NOMO-1 treated with DMSO at 0.1 percent for 48 hours (cell line): Measurements from ENCODE around the gene XPOT.

Source experiments
- DNase-seq: peaks from one replicate; lab custom pipeline; 2025; ENCODE audit not compliant: unreplicated experiment; lab: John Stamatoyannopoulos, UW

The XPOT gene

DNA sequence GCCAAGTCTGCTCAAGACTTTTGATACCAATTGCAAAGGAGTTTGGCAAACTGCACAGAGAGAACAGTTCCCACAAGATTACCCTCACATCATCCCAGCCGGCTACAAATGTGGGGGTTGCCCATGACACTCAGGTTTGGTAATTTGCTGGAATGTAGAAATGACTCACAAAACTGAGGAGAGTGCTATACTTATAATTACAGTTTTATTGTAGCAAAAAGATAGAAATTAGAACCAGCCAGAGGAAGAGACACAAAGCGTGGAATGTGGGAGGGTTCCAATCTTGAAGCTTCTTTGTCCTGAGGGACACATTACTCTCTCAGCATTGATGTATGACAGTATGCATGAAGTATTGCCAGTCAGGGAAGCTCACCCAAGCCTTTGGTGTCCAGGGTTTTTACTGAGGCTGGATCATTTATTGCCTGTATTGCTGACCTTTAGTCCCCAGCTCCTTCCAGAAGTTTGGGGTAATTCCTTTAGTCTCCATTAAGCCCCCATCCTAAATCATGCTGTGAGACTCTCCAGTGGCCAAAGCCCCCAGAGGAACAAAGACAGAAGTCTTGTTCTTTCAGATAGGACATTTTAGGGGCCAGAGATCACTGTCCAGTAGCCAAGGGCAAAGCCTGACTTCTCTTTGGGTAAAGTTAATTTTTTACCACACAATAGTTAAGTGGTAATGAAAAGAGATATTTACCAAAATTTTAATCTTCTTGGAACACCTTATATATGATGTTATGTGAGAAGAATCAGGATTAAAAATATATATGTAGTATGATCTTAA is 57.6 kb downstream of the XPOT start:
- no peak for DNase-seq

DNA sequence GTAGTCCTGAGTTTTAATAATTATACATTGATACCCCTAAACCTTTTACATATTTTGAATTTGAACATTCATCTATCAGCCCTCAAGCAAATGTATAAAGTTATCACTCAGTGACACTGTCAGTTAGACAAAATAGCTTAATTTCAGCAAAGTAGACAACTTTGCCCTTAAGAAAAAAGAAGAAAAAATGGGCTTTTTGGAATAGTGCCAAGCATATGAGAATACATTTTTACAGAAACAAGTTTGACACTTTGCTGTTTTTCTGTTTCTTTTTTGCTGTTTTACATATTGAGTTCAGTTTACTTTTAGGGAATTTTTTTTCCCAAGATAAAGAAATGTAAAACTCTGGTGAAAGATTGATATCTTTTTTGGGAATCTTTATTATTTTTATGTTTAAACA is 62.0 kb downstream of the XPOT start:
- no peak for DNase-seq

DNA sequence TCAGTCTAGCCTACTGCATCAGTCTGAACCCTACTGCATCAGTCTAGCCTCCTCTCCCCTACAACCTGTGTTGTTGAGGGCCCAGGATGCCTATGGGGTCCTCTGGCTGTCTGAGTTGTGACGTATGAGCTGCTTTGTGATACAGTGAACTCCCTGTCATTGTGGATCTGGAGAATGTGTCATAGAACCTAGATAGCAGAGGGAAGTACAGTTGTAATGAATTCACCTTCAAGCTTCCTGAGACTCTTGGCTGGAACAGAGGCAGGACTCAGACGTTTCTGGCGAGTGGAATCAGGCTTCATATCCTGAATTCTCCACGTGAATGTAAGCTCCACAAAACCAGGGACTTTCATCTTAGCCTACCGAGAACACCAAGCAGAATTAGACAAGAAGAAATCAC is 64.8 kb downstream of the XPOT start:
- DNase-seq = no peak

DNA sequence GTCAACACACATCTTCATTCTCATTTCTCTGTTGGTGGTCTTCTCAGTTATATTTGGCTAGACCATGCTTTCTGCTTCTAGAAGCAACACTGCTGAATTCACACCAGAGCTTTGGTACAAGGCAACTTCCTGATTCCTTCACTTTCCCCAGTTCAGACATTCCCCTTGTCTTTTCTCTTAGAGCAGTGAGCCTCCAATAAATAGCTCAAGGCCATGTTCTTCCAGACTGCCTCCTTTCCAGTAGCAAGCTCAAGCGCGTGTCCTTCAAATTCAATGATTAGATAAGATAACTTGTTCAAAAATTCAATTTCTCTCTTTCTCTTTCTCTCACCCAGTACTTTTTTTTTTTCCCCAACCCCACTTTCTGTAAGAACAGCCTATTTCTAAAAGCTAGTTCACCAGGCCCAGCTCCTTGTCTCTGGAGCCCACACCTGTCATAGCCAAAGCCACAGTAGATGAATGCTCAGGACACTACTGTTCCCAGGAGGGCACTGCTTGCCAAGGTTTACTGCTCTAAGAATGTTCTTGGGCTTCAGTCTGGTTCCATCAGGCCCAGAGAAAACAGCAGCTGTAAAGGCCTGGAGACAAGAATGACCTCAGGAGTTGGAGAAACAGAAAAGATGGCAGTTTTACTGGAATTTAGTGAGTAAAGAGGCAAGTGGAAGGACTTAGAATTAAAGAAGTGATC is 65.4 kb downstream of the XPOT start:
- DNase-seq = no peak

DNA sequence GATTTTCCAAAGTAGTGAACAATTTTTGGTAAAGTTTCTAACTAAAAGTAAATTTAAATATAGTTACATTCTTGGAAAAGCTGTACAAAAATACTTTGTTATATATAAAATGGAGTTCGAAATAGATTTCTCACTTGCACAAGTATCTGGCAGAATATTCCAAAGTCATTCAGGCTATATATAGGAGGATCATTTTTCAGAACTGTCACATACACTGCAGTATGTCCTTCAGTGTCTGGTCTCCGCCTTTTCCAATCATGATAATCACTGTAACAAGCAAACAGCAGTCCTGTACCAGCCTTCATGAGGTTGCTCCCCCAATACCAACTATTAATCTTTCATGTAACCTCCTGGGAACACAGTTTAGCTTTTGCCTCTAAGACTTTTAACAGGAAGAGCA is 66.3 kb downstream of the XPOT start:
- no peak for DNase-seq

DNA sequence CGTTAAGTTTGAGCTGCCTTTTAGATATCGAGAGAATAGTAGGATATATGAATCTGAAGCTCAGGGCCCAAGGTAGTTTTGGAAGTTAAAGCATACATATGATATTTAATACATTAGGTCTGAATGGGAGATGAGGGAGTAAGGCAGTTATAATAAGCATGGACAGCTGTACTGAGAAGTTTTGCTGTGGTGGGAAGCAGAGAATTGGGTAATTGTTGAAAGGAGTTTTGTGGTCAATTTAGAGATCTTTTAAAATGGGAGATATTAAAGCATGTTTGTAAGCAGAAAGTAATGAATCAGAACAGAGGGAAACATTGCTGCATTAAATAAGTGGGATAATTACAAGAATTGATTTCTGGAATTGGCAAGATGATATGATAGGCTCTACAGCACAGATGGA is 69.0 kb downstream of the XPOT start:
- DNase-seq = no peak

DNA sequence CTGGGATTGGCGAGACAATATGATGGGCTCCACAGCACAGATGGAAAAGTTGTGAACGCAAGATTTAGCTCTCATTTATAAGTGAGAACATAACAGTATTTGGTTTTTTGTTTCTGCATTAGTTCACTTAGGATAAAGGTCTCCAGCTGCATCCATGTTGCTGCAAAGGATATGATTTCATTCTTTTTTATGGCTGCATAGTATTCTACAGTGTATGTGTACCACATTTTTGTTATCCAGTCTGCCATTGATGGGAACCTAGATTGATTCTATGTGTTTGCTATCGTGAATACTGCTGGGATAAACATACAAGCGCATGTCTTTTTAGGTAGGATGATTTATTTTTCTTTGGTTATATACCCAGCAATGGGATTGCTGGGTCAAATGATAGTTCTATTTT is 71.3 kb downstream of the XPOT start:
- DNase-seq = no peak

DNA sequence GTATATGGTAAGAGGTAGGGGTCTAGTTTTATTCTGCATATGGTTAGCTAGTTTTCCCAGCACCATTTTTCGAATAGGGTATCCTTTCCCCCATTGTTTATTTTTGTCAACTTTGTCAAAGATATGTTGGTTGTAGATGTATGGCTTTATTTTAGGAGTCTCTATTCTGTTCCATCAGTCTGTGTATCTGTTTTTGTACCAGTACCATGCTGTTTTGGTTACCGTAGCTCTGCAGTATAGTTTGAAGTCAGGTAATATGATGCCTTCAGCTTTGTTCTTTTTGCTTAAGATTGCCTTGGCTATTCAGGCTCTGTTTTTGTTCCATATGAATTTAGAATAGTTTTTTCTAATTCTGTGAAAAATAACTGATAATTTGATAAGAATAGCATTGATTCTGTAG is 72.7 kb downstream of the XPOT start:
- no peak for DNase-seq

DNA sequence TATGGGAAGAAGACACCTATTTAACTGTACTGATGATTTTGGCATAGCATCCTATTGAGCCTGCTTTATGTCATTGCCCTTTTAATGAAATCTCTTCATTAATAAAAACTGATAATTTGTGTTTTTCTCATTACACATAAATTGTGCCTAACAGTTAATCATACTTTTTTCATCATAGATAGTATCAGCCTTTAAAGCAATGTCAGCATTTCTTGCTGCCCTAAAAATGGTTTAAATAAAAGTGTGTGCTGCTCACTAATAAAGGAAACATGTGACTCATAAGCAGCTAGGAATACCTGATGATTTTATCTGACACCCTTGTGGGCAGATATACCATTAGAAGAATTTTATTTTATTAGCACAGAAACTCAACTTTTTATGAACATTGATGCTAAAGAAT is 74.5 kb downstream of the XPOT start:
- DNase-seq = no peak

DNA sequence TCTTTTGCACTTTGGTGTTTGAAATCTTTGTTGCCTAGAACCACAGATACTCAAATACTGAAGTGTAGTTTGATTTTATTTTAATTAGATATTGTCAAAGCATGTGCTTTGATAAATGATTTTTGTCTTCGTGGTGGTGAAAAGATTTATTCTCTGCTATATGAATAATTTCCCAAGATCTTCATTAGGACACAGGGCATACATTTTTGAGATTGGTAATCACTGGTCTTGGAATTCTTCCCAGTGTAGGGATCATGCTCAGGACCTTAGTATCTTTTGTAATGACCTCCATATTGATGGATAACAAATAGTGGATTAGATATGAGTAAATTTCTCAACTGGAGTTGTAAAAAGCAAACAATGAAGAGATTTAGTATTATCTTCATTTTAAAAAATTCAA is 76.0 kb downstream of the XPOT start:
- no peak for DNase-seq

DNA sequence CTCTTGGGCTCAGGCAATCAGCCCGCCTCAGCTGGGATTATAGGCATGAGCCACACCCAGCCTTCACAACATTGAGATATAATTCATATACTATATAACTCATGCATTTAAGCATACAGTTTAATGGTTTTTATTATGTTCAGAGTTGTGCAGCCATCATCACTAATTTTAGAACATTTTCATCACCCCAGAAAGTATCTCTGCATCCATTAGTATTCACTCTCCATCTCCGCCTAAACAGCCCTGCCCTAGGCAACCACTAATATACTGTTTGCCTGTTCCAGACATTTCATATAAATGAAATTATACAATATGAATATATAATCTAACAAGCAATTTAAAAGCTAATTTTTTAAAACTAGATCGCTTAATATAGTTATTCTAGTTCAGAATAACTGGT is 82.5 kb downstream of the XPOT start:
- DNase-seq = no peak

DNA sequence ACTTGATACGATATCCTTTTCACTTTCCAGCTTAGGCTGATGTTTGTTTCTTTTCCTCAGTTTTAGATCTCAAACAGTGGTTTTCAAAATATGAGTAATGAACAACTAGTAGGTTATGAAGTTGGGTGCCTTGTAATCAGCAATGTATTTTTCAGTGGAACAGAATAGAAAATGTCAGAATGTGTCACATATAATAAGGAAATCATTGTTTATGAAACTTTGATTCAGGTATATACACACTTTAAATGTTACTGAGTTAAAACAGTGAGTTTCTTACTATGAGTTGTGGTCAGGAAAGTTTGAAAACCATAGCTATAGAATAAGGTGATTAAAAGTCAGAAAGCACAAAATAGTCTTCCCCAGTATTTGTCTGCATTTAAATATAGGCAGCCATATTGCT is 87.5 kb downstream of the XPOT start:
- DNase-seq = no peak

DNA sequence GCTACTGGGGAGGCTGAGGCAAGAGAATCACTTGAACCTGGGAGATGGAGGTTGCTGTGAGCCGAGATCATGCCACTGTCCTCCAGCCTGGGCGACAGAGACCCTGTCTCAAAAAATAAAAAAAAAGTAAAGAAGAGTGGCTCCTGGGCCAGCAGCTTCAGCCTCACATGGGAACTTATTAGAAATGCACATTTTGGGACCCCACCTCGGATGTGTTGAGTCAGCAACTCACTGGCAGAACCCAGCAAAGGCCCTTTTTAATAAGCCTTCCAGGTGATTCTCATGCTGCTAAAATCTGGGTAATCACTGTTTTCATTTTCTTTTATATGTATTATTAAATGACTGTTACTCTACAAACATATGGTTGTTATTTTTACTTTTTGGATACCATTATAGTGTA is 89.3 kb downstream of the XPOT start:
- no peak for DNase-seq

DNA sequence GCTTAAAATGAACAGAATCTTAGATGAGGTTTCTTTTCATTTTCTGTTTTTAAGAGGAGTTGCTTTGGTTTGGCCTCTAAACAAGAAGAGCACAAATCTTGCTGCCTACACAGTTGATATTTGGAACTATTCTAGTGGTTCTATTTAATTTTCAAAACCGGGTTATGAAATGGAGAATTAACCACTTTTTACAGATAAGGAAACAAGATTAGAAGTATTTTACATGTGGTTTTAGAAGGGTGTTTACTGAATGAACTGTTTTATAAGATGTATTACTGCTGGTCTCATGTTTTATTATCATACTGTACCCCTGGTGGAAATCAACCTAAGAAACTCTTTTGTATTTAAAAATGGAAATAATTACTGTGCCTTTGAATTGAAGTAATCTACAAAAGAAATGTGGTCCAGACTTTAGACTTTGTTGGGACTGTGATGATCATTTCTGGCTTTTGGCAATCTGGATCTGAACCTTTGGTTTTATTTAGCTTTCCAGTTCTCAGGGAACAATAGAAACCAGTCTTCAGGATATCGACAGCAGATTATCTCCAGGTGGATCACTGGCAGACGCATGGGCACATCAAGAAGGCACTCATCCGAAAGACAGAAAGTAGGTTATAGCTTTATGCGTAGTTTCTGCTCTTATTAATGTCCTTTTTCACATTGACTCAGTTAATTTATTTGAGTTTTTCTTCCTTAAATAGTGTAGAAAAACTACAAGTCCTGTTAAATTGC is 91.0 kb downstream of the XPOT start:
- no peak for DNase-seq

DNA sequence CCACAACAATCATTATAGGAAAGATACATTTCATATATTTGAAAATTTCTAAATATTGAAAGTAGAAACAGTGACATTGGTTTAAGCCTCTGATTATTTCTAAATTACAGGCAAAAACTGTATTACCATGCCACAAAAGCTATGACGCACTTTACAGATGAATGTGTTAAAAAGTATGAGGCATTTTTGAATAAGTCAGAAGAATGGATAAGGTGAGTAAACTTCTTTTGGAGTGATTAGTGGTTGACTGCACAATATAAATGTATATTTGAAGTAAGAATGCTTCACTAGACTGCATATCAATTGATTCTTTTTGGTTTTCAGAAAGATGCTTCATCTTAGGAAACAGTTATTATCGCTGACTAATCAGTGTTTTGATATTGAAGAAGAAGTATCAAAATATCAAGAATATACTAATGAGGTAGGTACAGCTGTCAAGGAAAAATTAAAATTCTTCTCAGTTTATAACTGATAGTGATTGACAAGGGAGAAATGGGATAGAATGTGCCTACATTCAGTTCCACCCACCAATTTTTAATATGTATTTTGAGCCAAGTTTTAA is 92.7 kb downstream of the XPOT start:
- DNase-seq = no peak

DNA sequence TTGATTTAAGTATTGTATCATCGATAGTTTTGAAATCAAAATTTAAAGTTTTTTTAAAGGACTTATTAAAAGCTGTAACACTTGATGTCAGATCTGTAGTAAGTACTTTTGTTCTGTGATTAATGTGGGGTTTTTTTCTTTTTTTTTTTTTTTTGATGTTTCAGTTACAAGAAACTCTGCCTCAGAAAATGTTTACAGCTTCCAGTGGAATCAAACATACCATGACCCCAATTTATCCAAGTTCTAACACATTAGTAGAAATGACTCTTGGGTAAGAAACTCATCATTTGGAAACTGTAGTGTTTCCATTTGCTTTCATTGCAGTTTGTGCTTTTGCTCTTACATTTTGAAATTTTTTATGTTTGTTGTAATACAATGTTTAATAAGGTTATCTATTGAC is 93.3 kb downstream of the XPOT start:
- no peak for DNase-seq

DNA sequence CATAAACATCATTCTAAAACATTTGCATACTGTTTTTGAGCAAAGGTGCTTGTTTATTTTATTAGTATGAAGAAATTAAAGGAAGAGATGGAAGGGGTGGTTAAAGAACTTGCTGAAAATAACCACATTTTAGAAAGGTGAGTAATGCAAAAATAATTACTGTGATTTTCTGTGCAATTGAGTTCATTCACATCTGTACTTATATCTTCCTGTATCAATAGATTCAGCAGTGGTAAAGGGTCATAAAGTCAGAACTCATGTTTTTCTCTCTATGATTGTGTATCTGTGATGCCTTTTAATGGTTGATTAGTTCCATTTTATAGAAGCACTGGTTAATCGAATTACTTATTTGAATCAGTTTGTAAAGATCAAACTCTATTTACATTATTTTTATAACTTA is 93.7 kb downstream of the XPOT start:
- DNase-seq = no peak

DNA sequence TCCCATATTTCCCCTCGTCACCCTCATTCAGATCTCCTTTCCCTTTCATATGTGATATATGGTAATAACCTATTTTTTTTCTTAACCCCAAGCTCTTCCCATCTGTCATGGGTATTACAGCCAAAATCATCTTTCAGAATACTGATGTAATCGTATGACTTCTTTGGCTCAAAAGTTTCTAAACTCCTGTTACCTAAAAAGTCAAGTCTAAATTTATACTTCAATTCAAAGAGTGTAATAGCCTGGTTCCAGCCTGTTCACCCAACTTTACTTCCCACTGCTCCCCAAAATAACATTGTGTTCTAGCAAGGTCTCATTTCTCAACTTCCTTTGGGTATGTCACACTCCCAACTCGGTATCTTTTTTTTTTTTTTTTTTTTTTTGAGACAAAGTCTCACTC is 96.2 kb downstream of the XPOT start:
- peak; percentile 93 for DNase-seq
